GM12891 (cell line): ENCODE measurements around the gene CFAP206.

Source experiments
- POLR2A ChIP-seq: IDR thresholded peaks from 2 replicates; pipeline ENCODE4 v1.6.1; 2011; ENCODE audit warnings: low read depth, low read length, control low read depth
- POLR2AphosphoS5 ChIP-seq: IDR thresholded peaks from 2 replicates; pipeline ENCODE4 v1.6.1; 2011; ENCODE audit warnings: low read depth, low read length, control low read depth

- TF ChIP-seq POLR2A (no peak), POLR2AphosphoS5 (no peak)
Observed at GRCh38 chr6:87501809-87502572, 94.2 kb downstream of the CFAP206 start.
